HEK293 (cell line): Measurements from ENCODE around the gene C3AR1.
"Not testable (repeated sequence)": the region's sequence is repeated elsewhere in the genome, so short reads cannot be mapped to it uniquely, and the experiment has no call there.

Source experiments
- CTCF ChIP-seq: fragments of 450-650 bp; formaldehyde crosslinking; IDR thresholded peaks from 2 replicates; pipeline ENCODE4 v1.5.1; 2016; ENCODE audit warnings: missing biosample characterization, missing genetic modification characterization
- MZF1 ChIP-seq: fragments of 450-650 bp; formaldehyde crosslinking; IDR thresholded peaks from 2 replicates; pipeline ENCODE4 v1.5.1; 2017; ENCODE audit warnings: missing biosample characterization, missing genetic modification characterization, borderline replicate concordance

- not testable (repeated sequence) for TF ChIP-seq MZF1 (tag by site-specific recombination); CTCF
These were observed 5.7 kb upstream of the C3AR1 start for GRCh38 chr12:8071820-8072219.
